HEK293 (cell line): ENCODE results near the gene HOXA10.

Source experiments
- SP3 ChIP-seq: fragments of 450-650 bp; formaldehyde crosslinking; IDR thresholded peaks from 2 replicates; pipeline ENCODE4 v1.5.1; 2016; ENCODE audit warnings: missing biosample characterization, missing genetic modification characterization
- YY2 ChIP-seq: fragments of 450-650 bp; formaldehyde crosslinking; IDR thresholded peaks from 2 replicates; pipeline ENCODE4 v1.5.1; 2016; ENCODE audit warnings: missing biosample characterization, missing genetic modification characterization
- ZBTB48 ChIP-seq: fragments of 450-650 bp; formaldehyde crosslinking; IDR thresholded peaks from 2 replicates; pipeline ENCODE4 v1.5.1; 2016; ENCODE audit warnings: missing biosample characterization, missing genetic modification characterization
- ZBTB7A ChIP-seq: fragments of 450-650 bp; formaldehyde crosslinking; IDR thresholded peaks from 2 replicates; pipeline ENCODE4 v1.5.1; 2016; ENCODE audit warnings: low read depth, missing biosample characterization, missing genetic modification characterization
- ZNF133 ChIP-seq: fragments of 450-650 bp; formaldehyde crosslinking; IDR thresholded peaks from 2 replicates; pipeline ENCODE4 v1.5.1; 2016; ENCODE audit warnings: missing biosample characterization, missing genetic modification characterization
- ZNF140 ChIP-seq: fragments of 450-650 bp; formaldehyde crosslinking; IDR thresholded peaks from 2 replicates; pipeline ENCODE4 v1.5.1; 2016; ENCODE audit warnings: missing biosample characterization, missing genetic modification characterization
- ZNF157 ChIP-seq: fragments of 450-650 bp; formaldehyde crosslinking; IDR thresholded peaks from 2 replicates; pipeline ENCODE4 v1.5.1; 2016; ENCODE audit warnings: missing biosample characterization, missing genetic modification characterization
- ZNF292 ChIP-seq: fragments of 450-650 bp; formaldehyde crosslinking; IDR thresholded peaks from 2 replicates; pipeline ENCODE4 v1.5.1; 2016; ENCODE audit warnings: low read depth, missing biosample characterization, missing genetic modification characterization, borderline replicate concordance
- ZNF394 ChIP-seq: fragments of 450-650 bp; formaldehyde crosslinking; IDR thresholded peaks from 2 replicates; pipeline ENCODE4 v1.5.1; 2016; ENCODE audit warnings: missing biosample characterization, missing genetic modification characterization, mild to moderate bottlenecking, moderate library complexity, borderline replicate concordance
- ZNF423 ChIP-seq: fragments of 450-650 bp; formaldehyde crosslinking; IDR thresholded peaks from 2 replicates; pipeline ENCODE4 v1.5.1; 2016; ENCODE audit warnings: missing biosample characterization, missing genetic modification characterization
- ZNF473 ChIP-seq: fragments of 450-650 bp; formaldehyde crosslinking; IDR thresholded peaks from 2 replicates; pipeline ENCODE4 v1.5.1; 2017; ENCODE audit warnings: missing biosample characterization, missing genetic modification characterization
- ZNF549 ChIP-seq: fragments of 450-650 bp; IDR thresholded peaks from 2 replicates; pipeline ENCODE4 v1.5.1; 2018; ENCODE audit warnings: missing biosample characterization, missing genetic modification characterization, mild to moderate bottlenecking, inconsistent platforms, moderate library complexity
- ZNF623 ChIP-seq: fragments of 450-650 bp; formaldehyde crosslinking; IDR thresholded peaks from 2 replicates; pipeline ENCODE4 v1.5.1; 2016; ENCODE audit warnings: missing biosample characterization, missing genetic modification characterization
- ZNF629 ChIP-seq: fragments of 450-650 bp; formaldehyde crosslinking; IDR thresholded peaks from 2 replicates; pipeline ENCODE4 v1.5.1; 2017; ENCODE audit warnings: missing biosample characterization, missing genetic modification characterization
- ZNF658 ChIP-seq: fragments of 450-650 bp; formaldehyde crosslinking; IDR thresholded peaks from 2 replicates; pipeline ENCODE4; 2016; ENCODE audit warnings: missing biosample characterization, missing genetic modification characterization
- ZNF670 ChIP-seq: fragments of 450-650 bp; formaldehyde crosslinking; IDR thresholded peaks from 2 replicates; pipeline ENCODE4 v1.5.1; 2016; ENCODE audit warnings: missing biosample characterization, missing genetic modification characterization, low read depth
- ZNF785 ChIP-seq: fragments of 450-650 bp; formaldehyde crosslinking; IDR thresholded peaks from 2 replicates; pipeline ENCODE4 v1.5.1; 2016; ENCODE audit warnings: missing biosample characterization, missing genetic modification characterization
- ZNF843 ChIP-seq: fragments of 450-650 bp; formaldehyde crosslinking; IDR thresholded peaks from 2 replicates; pipeline ENCODE4 v1.5.1; 2016; ENCODE audit warnings: missing biosample characterization, missing genetic modification characterization
- TF ChIP-seq, protein P1 (sequence below): fragments of 450-650 bp; formaldehyde crosslinking; IDR thresholded peaks from 2 replicates; pipeline ENCODE4 v1.5.1; 2017; ENCODE audit warnings: missing biosample characterization, missing genetic modification characterization
- TF ChIP-seq, protein P2 (sequence below): fragments of 450-650 bp; formaldehyde crosslinking; IDR thresholded peaks from 2 replicates; pipeline ENCODE4 v1.5.1; 2016; ENCODE audit warnings: missing biosample characterization, missing genetic modification characterization
- TF ChIP-seq, protein P3 (sequence below): fragments of 450-650 bp; formaldehyde crosslinking; optimal IDR thresholded peaks from 2 replicates; pipeline ENCODE3; 2016; ENCODE audit warnings: missing biosample characterization, mild to moderate bottlenecking, missing genetic modification characterization
- TF ChIP-seq, protein P4 (sequence below): fragments of 450-650 bp; formaldehyde crosslinking; IDR thresholded peaks from 2 replicates; pipeline ENCODE4 v1.5.1; 2016; ENCODE audit warnings: missing biosample characterization, missing genetic modification characterization
- TF ChIP-seq, protein P5 (sequence below): fragments of 450-650 bp; formaldehyde crosslinking; IDR thresholded peaks from 2 replicates; pipeline ENCODE4 v1.5.1; 2016; ENCODE audit warnings: missing biosample characterization, missing genetic modification characterization
- TF ChIP-seq, protein P6 (sequence below): fragments of 450-650 bp; formaldehyde crosslinking; IDR thresholded peaks from 2 replicates; pipeline ENCODE4 v1.5.0; 2017; ENCODE audit warnings: missing biosample characterization, missing genetic modification characterization, borderline replicate concordance
- TF ChIP-seq, protein P7 (sequence below): fragments of 450-650 bp; formaldehyde crosslinking; IDR thresholded peaks from 2 replicates; pipeline ENCODE4 v1.5.1; 2016; ENCODE audit warnings: missing biosample characterization, missing genetic modification characterization, low read depth
- TF ChIP-seq, protein P8 (sequence below): fragments of 450-650 bp; formaldehyde crosslinking; IDR thresholded peaks from 2 replicates; pipeline ENCODE4 v1.5.1; 2016; ENCODE audit warnings: missing biosample characterization, missing genetic modification characterization

The HOXA10 gene

DNA sequence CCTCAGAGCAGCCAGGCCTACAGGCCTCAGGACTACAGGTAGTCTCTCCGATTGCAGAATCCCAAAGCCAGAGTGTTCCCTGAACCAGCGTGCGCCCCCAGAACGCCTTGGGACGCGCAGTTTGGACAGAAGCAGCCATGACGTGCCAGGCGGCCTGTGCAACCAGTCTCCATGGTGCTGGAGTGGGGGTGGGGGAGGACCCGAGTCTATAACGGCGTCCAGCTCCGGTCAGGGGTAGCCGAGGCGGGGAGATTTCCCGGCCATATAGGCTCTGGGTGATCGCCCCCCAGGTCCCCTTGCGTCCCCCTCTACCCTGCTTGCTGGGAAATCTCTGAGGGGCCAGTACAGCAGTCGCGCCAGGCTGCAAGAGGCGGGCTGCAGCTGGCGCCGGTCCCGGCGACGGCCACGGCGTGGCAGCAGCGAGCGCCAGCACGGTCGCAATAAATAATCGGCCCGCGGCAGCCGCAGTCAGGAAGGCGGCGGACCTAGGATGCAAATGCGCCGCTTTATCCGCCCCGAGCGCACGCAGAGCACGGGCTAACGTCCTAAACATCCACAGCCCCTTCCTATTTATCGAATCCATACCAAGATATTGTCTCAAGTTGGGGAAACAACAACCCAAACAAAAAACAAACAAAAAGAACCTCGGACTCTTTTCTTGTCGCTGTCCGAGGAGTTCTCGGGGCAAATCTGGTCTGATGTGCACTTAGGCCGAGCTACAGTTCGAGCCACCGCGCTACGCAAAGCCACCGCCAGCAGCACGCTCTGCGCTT, 23.4 kb downstream of the HOXA10 start (continued):
- TF ChIP-seq, protein P1, sequence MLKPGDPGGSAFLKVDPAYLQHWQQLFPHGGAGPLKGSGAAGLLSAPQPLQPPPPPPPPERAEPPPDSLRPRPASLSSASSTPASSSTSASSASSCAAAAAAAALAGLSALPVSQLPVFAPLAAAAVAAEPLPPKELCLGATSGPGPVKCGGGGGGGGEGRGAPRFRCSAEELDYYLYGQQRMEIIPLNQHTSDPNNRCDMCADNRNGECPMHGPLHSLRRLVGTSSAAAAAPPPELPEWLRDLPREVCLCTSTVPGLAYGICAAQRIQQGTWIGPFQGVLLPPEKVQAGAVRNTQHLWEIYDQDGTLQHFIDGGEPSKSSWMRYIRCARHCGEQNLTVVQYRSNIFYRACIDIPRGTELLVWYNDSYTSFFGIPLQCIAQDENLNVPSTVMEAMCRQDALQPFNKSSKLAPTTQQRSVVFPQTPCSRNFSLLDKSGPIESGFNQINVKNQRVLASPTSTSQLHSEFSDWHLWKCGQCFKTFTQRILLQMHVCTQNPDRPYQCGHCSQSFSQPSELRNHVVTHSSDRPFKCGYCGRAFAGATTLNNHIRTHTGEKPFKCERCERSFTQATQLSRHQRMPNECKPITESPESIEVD (tag by site-specific recombination) = no peak
- no peak for TF ChIP-seq ZNF157
- TF ChIP-seq ZBTB48 (tag by site-specific recombination) = no peak
- TF ChIP-seq, protein P2, sequence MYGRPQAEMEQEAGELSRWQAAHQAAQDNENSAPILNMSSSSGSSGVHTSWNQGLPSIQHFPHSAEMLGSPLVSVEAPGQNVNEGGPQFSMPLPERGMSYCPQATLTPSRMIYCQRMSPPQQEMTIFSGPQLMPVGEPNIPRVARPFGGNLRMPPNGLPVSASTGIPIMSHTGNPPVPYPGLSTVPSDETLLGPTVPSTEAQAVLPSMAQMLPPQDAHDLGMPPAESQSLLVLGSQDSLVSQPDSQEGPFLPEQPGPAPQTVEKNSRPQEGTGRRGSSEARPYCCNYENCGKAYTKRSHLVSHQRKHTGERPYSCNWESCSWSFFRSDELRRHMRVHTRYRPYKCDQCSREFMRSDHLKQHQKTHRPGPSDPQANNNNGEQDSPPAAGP (tag by site-specific recombination) = no peak
- TF ChIP-seq, protein P3, sequence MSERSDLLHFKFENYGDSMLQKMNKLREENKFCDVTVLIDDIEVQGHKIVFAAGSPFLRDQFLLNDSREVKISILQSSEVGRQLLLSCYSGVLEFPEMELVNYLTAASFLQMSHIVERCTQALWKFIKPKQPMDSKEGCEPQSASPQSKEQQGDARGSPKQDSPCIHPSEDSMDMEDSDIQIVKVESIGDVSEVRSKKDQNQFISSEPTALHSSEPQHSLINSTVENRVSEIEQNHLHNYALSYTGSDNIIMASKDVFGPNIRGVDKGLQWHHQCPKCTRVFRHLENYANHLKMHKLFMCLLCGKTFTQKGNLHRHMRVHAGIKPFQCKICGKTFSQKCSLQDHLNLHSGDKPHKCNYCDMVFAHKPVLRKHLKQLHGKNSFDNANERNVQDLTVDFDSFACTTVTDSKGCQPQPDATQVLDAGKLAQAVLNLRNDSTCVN (tag by site-specific recombination) = peak; percentile 79
- TF ChIP-seq ZNF549 (tag by site-specific recombination) = no peak
- TF ChIP-seq ZNF670 = no peak
- TF ChIP-seq ZNF394 (tag by site-specific recombination) = no peak
- no peak for TF ChIP-seq ZNF292 (tag by site-specific recombination)
- TF ChIP-seq, protein P4, sequence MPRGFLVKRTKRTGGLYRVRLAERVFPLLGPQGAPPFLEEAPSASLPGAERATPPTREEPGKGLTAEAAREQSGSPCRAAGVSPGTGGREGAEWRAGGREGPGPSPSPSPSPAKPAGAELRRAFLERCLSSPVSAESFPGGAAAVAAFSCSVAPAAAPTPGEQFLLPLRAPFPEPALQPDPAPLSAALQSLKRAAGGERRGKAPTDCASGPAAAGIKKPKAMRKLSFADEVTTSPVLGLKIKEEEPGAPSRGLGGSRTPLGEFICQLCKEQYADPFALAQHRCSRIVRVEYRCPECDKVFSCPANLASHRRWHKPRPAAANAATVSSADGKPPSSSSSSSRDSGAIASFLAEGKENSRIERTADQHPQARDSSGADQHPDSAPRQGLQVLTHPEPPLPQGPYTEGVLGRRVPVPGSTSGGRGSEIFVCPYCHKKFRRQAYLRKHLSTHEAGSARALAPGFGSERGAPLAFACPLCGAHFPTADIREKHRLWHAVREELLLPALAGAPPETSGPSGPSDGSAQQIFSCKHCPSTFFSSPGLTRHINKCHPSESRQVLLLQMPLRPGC (tag by site-specific recombination) = no peak
- TF ChIP-seq ZNF473 (tag by site-specific recombination) = no peak
- TF ChIP-seq ZNF629 = peak; percentile 52; the same call in 1 of the 2 replicates
- no peak for TF ChIP-seq ZNF843 (tag by site-specific recombination)
- TF ChIP-seq, protein P5, sequence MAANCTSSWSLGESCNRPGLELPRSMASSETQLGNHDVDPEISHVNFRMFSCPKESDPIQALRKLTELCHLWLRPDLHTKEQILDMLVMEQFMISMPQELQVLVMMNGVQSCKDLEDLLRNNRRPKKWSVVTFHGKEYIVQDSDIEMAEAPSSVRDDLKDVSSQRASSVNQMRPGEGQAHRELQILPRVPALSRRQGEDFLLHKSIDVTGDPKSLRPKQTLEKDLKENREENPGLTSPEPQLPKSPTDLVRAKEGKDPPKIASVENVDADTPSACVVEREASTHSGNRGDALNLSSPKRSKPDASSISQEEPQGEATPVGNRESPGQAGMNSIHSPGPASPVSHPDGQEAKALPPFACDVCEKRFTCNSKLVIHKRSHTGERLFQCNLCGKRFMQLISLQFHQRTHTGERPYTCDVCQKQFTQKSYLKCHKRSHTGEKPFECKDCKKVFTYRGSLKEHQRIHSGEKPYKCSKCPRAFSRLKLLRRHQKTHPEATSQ (tag by site-specific recombination) = no peak
- TF ChIP-seq ZBTB7A (tag by site-specific recombination) = no peak
- no peak for TF ChIP-seq ZNF423 (tag by site-specific recombination)
- peak; percentile 48 for TF ChIP-seq YY2 (tag by site-specific recombination)
- no peak for TF ChIP-seq ZNF658 (tag by site-specific recombination)
- no peak for TF ChIP-seq ZNF140
- no peak for TF ChIP-seq ZNF785
- TF ChIP-seq ZNF133 (tag by site-specific recombination) = no peak
- TF ChIP-seq, protein P6, sequence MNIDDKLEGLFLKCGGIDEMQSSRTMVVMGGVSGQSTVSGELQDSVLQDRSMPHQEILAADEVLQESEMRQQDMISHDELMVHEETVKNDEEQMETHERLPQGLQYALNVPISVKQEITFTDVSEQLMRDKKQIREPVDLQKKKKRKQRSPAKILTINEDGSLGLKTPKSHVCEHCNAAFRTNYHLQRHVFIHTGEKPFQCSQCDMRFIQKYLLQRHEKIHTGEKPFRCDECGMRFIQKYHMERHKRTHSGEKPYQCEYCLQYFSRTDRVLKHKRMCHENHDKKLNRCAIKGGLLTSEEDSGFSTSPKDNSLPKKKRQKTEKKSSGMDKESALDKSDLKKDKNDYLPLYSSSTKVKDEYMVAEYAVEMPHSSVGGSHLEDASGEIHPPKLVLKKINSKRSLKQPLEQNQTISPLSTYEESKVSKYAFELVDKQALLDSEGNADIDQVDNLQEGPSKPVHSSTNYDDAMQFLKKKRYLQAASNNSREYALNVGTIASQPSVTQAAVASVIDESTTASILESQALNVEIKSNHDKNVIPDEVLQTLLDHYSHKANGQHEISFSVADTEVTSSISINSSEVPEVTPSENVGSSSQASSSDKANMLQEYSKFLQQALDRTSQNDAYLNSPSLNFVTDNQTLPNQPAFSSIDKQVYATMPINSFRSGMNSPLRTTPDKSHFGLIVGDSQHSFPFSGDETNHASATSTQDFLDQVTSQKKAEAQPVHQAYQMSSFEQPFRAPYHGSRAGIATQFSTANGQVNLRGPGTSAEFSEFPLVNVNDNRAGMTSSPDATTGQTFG (tag by site-specific recombination) = no peak
- TF ChIP-seq, protein P7, sequence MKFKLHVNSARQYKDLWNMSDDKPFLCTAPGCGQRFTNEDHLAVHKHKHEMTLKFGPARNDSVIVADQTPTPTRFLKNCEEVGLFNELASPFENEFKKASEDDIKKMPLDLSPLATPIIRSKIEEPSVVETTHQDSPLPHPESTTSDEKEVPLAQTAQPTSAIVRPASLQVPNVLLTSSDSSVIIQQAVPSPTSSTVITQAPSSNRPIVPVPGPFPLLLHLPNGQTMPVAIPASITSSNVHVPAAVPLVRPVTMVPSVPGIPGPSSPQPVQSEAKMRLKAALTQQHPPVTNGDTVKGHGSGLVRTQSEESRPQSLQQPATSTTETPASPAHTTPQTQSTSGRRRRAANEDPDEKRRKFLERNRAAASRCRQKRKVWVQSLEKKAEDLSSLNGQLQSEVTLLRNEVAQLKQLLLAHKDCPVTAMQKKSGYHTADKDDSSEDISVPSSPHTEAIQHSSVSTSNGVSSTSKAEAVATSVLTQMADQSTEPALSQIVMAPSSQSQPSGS (tag by site-specific recombination) = no peak
- no peak for TF ChIP-seq SP3
- TF ChIP-seq, protein P8, sequence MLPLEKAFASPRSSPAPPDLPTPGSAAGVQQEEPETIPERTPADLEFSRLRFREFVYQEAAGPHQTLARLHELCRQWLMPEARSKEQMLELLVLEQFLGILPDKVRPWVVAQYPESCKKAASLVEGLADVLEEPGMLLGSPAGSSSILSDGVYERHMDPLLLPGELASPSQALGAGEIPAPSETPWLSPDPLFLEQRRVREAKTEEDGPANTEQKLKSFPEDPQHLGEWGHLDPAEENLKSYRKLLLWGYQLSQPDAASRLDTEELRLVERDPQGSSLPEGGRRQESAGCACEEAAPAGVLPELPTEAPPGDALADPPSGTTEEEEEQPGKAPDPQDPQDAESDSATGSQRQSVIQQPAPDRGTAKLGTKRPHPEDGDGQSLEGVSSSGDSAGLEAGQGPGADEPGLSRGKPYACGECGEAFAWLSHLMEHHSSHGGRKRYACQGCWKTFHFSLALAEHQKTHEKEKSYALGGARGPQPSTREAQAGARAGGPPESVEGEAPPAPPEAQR = no peak
- 0 out of 2 replicates have a peak, but pooled peaks have one; percentile 12 for TF ChIP-seq ZNF623 (tag by site-specific recombination)
